Measurements from ENCODE around the gene MYMK.

Gene MYMK

DNA sequence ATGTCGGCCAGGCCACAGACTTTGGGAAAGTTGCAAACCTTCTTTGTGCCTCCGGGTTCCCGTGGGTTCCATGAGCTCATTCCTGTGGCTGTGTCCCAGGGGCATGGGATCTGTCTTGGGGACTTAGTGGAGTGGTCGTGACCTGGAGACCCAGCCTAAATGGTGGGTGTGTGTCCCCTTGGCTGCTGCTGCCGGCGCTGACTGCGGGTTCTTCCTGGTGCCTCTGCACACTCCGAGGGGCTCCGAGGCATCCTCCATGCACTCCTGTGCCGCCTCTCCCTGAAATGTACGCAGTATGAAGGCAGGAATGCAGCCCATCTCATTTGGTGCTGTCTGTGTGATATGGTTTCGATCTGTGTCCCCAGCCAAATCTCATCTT, 24.9 kb downstream of the MYMK start:
- DNase-seq (ENCODE audit: low read depth): no peak

DNA sequence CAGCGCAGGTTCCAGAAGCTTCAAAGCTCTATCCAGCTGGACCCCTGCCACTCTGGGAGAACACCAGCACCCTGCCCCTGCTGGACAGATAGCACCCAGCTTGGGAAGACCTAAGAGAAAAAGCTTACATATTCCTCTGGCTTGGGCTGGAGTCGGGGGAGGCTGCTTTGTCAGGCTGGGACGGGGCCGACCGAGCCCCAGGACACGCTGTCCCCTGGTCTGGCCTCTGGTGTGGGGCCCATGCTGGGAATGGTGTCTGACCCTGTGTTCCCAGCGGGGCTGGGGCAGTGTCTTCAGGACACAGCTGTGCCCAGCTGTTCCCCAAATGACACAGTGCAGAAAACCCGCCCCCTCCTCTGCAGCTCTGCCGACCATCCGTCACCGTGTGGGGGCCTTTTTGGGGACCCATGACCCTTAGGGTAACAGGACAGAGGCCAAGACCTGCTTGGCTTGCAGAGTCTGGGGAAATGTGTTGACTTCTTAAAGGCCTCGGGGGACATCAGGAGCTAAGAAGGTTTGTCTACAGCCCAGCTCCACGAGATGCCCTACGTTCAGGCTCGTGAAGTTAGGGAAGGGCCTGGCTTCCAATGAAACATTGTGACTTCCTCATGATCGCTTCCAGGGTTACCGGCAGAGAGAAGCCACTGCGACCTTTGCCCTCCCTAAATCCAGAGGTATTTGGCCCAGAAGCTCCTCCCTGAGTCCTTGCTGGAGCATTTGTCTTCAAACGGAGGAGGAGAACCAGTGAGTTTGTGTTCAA, 25.4 kb downstream of the MYMK start:
- no peak for DNase-seq (ENCODE audit: low read depth)

DNA sequence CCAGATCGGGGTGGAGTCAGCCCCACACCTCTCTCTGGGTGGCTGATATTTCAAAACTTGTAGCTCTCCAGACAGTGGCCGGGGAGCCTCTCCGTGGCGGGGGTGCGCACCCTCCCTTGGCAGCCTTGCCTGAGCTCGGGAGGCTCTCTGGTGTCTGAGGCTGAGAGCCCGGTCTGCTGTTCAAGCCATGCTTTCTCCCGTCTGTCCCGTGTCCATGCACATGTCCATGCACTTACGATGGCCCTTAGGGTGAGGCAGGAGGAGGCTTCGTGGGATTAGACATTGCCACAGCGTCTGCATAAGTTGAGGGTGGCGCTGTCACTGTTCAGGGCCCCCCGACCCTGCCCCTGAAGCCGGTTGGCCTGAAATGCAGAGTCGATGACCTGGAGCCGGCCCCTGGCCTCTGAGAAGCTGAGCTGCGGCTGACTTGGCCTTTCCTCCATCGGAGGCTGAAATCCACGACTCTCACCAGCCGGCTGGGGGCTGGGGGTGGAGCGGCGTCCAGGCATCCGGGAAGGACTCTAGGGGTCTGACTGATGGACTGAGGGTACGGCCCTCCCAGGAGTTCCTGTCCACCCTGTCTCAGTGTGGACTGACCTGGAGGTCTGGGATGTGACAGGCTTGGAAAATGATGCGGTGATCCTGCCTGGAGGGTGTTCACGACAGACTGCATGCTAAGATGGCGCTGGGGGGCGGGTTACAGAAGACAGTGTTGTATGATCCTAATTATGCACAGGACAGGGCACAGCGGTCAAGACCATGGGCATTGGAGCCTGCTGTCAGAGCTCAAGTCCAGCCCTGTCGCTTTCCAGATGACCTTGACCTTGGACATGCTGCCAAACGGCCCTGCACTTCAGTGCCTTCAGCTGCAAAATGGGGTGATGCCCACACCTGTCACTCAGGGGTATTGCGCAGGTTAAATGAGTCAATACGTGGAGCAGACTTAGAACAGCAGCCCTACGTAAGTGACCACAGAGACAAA, 27.6 kb downstream of the MYMK start:
- DNase-seq (ENCODE audit: low read depth): no peak

DNA sequence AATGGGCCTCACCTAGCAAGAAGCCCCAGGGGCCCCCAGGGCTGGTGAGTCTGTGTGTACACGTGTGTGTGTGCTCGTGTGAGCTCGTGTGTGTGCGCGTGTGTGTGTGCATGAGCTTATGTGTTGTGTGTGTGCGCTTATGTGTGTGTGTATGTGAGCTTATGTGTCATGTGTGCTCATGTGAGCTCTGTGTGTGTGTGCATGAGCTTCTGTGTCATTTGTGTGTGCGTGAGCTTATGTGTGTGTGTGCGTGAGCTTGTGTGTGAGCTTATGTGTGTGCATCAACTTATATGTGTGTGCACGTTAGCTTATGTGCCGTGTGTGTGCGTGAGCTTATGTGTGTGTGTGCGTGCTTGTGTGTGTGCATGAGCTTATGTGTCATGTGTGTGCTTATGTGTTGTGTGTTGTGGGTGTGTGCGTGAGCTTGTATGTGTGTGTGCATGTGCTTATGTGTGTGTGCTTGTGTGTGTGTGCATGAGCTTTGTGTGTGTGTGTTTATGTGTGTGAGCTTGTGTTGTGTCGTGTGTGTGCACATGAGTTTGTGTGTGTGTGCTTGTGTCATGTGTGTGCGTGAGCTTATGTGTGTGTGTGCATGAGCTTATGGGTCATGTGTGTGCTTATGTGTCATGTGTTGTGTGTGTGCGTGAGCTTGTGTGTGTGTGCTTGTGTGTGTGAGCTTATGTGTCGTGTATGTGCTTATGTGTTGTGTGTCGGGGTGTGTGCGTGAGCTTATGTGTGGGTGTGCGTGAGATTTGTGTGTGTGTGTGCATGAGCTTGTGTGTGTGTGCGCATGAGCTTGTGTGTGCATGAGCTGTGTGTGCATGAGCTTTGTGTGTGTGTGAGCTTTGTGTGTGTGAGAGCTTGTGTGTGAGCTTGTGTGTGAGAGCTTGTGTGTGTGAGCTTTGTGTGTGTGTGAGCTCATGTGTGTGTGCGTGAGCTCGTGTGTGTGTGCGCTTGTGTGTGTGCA, 29.1 kb downstream of the MYMK start:
- DNase-seq (ENCODE audit: low read depth): no peak

DNA sequence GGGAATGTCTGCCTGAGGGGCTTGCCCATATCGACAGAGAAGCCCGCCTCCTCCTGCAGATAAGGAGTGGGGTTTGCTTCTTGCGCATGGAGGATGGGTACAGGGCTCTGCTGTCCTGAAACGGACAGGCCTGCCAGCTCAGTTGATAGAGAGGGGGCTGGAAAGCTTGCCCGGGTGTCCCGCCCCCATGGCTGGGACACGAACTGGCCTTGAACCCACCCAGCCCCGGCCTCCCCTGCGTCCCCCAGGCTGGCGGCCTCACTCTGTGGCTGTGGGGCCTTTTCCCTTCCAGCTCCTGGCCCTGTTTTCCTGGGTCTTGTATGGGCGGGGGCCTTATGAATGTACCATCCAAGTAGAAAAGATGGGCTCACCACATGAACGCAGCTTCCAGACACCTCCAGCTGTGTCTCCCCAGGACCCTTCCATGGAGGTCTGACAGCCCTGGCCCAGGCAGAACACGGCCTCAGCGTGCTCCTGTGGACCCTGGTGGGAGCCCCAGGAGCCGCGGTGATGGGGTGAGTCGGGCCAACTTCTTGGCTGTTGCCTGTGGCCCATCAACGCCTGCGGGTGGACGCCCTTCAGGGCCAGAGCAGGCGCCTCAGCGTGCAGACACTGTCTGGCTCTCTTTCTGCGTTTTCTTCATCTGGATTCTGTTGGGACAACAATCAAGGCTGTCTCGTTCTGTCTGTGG, 30.0 kb downstream of the MYMK start:
- DNase-seq (ENCODE audit: low read depth): no peak

DNA sequence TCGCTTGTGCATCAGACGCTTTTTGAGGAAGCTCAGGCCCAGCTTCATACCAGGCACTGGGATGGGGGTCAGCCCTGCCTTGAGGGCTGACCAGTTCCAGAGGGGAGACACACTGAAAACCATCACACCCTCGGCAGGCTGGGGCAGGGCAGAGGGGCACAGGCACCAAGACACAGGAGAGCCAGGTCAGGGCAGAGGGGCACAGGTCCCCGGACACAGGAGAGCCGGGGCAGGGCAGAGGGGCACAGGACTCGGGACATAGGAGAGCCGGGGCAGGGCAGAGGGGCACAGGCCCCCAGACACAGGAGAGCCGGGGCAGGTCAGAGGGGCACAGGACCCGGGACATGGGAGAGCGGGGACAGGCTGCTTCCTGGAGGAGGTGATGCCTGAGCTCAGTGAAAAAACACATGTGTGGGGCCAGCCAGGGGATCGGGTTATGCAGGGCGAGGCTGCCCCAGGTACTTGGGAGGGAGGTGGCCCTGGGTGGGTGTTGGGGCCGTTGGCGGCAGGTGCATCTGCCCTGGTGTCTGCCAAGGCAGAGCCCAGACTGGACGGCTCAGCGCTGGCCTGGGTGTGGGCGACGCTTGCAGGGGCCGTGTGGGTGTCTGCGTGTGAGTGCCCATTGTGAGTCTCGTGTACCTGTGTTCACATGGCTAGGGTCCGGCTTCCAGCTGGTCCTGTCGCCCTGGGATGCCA, 30.8 kb downstream of the MYMK start:
- no peak for DNase-seq (ENCODE audit: low read depth)

DNA sequence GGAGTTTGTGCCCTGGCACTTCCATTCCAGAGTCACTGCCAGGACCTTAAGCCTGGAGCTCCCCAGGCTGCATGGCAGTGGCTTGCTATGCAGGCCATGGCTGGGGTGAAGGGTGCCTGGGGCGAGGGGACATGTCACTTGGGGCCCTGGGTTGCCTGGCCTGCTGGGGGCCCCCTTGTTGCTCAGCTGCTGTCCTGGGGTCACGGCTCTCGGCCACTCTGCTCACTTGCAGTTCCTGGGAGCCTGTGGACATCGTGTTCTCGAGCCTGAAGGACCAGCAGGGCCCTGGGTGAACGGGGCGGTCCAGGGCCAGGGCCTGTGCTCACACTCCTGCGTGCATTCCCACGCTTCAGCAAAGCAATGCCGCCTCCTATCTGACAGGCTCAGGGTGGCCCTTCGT, 31.3 kb downstream of the MYMK start:
- no peak for DNase-seq (ENCODE audit: low read depth)

DNA sequence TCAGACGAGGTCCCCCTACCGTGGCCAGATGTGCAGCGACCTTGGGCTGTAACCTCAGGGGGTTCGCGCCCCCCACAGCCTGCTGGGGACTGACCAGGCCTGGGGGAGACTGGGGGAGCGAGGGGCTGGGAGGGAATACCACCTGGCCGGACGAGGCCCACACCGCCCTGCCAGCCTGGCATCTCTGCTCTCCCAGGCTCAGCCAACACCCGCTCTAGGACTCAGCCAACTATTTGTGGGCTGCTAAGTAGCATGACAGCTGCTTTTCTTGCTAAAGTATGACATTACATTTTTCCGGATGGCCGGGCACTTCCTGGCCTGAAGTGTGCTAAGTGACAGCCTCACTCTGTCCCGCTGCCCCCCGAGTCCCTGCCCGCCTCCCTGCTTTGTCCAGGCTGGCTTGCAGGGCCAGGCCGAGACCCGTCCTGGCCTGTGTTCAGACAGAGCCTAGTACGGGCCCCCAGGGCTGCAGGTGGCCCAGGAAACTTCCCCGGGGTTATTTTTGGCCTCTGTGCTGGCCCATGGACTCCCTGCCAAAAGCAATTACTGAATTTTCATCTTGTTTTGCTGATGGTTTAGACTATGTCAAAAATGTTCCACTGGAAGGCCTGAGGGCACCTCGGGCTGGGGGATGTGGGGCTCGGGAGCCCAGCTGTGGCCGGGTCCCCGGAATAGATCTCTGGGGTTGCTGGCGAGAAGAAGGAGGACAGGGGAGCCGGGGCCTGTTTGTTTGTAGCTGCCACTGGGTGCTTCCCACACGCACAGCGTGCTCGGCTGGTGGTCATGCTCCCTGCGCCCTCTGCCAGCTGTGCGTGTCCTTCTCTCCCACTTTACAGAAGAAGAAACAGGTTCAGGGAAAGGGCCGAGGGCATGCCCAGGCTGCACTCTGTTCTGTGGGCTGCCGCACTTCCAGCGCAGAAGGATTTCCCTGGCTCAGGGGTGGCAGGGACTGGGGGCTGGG, 32.4 kb downstream of the MYMK start:
- DNase-seq (ENCODE audit: low read depth): no peak

DNA sequence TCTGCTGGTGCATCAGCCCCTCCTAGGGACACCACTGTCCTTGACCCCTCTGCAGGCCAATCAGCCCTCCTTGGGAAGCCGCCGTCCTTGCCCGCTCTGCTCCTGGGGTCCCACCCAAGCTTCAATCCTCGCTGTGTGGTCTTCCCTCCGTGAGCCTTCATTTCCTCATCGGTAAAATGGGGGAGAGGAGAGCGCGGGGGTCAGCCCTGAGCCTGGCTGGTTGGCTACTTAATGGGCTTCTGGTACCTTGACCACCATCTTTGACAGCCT, 33.2 kb downstream of the MYMK start:
- no peak for DNase-seq (ENCODE audit: low read depth)

DNA sequence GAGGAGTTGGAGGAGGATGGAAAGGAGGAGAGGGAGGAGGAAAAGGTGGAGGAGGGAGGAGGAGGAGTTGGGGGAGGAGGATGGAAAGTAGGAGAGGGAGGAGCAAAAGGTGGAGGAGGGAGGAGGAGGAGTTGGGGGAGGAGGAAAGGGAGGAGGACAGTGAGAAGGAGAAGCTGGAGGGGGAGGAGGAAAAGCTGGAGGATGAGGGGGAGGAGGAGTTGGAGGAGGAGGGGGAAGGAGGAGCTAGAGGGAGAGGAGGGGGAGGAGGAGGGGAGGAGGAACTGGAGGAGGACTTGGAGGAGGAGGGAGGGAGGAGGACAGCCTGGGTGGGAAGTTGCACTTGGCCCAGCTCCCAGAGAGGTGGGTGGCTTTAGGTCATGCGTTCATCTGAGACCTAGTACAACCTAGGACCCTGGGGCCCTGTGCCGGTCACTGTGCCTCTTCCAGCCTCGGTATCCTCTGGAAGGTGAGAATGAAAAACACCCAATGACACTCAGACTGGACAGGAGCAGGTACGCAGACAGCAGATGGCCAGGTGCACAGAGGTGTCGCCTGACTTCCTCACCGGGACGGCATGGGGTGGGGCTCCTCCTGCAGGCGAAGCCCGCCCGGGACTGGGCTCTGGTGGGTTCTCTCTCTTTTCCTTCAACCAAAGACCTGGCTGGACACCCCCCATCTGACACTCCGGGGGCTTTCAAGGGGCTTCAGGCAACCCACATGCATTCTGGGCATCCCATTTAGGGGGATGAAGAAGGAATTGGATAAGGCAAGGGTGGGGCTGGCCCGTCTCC, 33.7 kb downstream of the MYMK start:
- no peak for DNase-seq (ENCODE audit: low read depth)

DNA sequence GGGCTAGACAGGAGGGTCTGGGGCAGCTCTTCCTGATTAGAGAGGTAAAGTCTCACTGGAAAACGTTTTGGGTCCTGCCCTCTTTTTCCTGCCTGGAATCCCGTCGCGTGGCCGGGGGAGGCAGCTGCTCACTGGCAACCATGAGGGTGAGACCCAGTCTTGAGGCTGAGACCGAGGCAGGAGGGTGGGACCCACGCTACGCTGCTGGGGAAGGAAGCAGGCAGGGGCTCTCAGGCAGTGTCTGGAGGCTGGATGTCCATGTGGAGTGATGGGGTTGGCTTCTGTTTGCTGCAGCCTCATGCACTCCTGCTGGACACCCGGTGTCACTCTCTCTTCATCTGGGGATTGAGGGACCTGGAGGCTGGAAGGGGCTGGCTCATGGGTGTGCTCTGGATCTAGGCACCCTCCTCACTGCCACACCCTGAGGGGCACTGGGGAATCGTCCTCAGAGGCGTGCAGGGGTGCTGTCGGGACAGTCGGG, 34.5 kb downstream of the MYMK start:
- DNase-seq (ENCODE audit: low read depth): no peak

DNA sequence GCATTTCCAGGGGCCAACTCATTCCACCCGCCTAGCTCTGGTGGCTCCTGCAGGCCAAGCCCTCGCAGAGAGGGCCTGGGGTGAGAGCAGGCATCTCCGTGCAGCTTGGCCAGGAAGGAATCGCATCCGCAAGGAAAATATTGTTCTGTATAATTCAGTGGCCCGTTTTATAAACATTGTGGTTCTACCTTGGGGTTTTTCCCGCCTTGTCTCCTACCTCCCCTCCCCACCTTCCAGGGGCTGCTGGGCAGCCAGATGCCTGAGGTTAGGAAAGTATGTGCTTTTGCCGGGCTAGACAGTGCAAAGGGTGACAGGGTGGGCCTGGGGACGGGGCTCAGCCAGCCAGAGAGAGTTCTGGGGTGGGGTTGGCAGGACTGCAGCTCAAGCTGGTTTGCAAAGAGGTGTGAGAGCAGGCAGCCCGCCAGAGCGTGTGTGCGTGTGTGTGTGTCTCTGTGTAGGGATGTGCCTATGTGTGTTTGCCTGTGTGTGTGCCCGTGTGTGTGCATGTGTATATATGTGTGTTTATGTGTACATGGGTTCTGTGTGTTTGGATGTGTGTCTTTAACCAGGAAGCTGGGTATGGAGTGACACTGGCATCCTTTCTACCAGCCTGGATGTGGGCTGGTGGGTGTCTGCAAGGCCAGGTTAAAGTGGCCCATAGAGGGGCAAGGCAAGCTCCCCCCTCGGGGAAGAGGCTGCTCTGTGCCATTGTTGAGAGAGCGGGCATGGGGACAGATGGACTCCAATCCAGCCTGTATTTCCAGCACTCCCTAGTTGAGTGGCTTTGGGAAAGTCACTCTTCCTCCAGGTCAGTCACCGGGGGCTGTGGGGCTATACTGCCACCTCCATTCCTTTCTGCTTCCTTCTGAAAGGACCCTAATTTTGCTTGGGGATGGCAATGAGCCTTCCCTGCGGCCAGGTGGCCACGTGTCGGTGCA, 35.2 kb downstream of the MYMK start:
- no peak for DNase-seq (ENCODE audit: low read depth)

DNA sequence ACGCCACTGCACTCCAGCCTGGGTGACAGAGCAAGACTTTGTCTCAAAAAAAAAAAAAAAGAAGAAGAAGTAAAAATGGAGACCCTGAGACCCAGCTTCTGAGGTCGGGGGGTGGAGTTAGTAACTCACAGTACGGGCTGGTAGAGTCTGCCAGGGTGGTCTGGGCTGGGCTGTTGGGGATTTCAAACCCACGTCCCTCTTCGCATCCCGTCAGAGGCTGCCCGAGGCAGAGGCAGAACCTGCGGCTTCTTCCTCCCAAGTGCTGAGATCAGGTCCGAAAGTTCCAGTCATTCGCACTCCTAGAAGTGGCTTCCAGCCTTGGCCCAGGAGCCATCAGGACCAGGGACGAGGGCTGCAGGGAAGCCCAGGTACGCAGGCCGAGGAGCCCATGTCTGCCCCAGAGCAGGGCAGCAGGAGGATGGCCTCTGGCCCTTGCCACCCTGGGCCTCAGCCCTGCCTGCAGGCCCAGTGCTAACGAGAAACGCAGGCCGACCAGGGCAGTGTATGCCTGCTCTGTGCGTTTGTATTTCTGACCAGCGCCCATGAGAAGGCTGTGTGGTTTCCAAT, 36.0 kb downstream of the MYMK start:
- DNase-seq (ENCODE audit: low read depth): no peak

DNA sequence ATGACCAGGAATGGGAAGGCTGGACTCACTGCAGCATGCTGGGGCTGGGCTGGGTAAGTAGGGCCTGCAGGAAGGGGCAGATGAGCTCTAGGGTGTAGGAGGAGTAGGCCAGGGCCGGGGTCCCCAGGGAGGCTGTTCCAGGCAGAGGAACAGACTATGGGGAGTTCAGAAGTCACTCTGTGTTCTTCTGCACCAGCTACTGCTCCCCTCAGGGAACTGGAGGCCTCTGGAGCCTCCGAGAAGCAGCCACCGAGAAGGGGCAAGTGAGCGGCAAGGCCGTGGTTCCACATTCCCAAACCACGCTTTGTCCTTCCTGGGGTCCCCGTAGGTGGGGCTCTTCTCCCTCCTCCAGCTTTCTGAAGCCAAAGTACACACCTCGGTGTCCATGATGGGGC, 37.4 kb downstream of the MYMK start:
- DNase-seq (ENCODE audit: low read depth): no peak

DNA sequence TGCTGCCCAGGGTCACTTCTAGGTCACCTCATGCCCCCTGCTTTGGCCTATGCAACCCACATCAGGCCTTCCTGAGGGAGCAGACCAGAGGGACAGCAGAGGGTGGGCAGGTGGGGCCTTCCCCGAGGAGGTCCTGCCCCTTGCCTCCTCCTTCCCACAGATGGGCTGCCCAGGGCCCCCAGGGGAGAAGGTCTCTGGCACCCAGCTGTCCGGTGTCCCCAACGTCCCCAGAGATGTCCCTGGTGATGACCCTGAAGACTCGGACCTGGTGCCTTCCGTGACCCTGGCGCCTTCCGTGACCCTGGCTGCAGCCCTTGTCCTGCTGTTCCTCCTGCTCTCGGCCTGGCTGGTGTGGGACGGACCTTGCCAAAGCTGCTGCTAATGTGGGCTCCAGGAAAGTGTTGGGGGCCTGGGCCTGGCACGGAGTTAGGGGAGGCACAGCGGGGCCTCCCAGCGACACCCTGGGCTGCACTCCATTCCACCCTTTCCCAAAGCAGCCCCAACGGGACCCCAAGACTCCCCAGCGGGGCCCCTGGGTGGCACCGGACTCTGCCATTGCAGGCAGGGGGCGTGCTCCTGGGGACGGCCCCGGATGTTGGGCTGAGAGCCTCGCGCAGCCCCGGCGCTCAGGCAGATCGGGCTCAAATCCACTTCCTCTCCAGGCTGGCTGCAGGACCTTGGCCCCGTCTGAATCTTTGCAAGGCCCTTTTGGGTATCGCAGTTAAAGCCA, 39.1 kb downstream of the MYMK start:
- DNase-seq (ENCODE audit: low read depth): no peak

DNA sequence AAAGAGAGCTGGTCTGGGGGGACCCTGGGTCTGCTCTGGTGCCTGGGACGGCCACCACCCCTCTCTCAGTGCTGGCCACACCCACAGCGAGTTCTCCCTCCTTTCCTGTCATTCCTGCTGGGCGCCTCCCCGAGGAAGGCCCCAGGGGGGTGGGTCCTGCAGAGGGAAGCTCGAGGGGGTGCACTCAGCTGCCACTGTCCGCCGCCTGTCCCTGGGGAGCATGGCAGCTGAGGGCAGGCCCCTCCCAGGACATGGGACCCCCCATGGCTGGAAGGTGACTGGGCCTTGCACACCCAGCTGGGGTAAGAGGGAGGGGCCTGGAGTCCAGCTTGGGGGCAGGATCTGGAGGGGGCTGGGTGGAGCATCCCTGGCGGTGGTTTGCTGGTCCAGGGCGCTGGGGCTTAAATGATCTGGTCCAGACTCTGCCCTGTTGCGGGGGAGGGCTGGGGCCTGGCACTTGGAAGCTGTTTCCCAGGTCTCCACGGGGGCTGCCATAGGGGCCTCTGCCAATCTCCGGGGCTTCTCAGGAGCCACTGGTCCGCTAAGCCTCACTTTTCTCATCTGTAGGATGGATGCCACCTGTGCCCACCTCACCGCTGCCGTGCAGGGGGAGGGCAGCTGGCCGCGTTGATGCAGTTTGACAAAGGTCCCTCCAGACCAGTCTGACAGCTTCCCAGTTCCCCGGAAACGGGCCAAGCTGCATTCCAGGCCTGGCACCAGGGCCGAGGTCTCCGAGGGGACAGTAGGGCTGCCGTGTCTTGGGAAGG, 39.9 kb downstream of the MYMK start:
- no peak for DNase-seq (ENCODE audit: low read depth)

Measured in stimulated activated CD8-positive, alpha-beta memory T cell treated with anti-CD3 and anti-CD28 coated beads, Interleukin-12 subunit alpha, Interleukin-12 subunit beta, amount 100 ng/mL, for 4 hours (primary cell).